HepG2 (cell line): ENCODE results near the gene SOCS7. TPM values are rescaled to one million over a fixed set of nuclear protein-coding genes. Genes with fewer than 3 reads are reported as not detected.

Experiments
- AKNA ChIP-seq: sonication (generic); formaldehyde crosslinking; IDR thresholded peaks from 2 replicates; pipeline ENCODE4 v1.4.0; 2020; ENCODE audit warnings: missing genetic modification reagents, borderline replicate concordance
- EP300 ChIP-seq, 3 experiments: sonication (generic) in 1 of 3; formaldehyde crosslinking in 1 of 3; IDR thresholded peaks; 2 replicates each; pipeline versions ENCODE4 v1.5.1 to v1.6.1; 2011 to 2020; ENCODE audit warnings: low read depth in 2 of 3, low read length in 2 of 3, borderline replicate concordance in 1 of 3, improper control_type of control experiment in 1 of 3, mild to moderate bottlenecking in 1 of 3, missing genetic modification reagents in 1 of 3, moderate library complexity in 1 of 3
- GATAD1 ChIP-seq: IDR thresholded peaks from 2 replicates; pipeline ENCODE4 v1.6.1; 2016; ENCODE audit warnings: missing genetic modification reagents, missing compliant biosample characterization
- NFKB2 ChIP-seq: sonication (generic); formaldehyde crosslinking; IDR thresholded peaks from 2 replicates; pipeline ENCODE4 v1.4.0; 2020; ENCODE audit warnings: missing genetic modification reagents, borderline replicate concordance
- PPARG ChIP-seq: conservative IDR thresholded peaks from 2 replicates; pipeline ENCODE4 v1.6.1; 2016; ENCODE audit warnings: missing biosample characterization, missing genetic modification reagents
- SSRP1 ChIP-seq: IDR thresholded peaks from 2 replicates; pipeline ENCODE4 v1.6.1; 2016; ENCODE audit warnings: control low read depth
- TEAD3 ChIP-seq: optimal IDR thresholded peaks from 2 replicates; pipeline ENCODE3; 2016; ENCODE audit warnings: borderline replicate concordance
- YEATS2 ChIP-seq: sonication (generic); formaldehyde crosslinking; IDR thresholded peaks from 2 replicates; pipeline ENCODE4 v1.4.0; 2020; ENCODE audit warnings: missing genetic modification reagents, borderline replicate concordance
- ZNF263 ChIP-seq: sonication (generic); formaldehyde crosslinking; IDR thresholded peaks from 2 replicates; pipeline ENCODE4 v1.4.0; 2020; ENCODE audit warnings: missing genetic modification reagents
- polyA plus RNA-seq, 8 experiments: library from polyadenylated mRNA; depleted of rRNA in 3 of 8; stranded (reverse) in 7 of 8; unstranded in 1 of 8; fragments of >200 nt; fragmentation: Illumina TruSeq in 4 of 8; extraction: Trizol in 4 of 8; gene quantifications; 2 replicates each; pipeline versions ENCODE4 v1.2.1 to v1.2.3, GENCODE V29; 2011 to 2016; ENCODE audit warnings: low read depth in 4 of 8, missing spikeins in 1 of 8, mixed read lengths in 1 of 8; ENCODE audit not compliant: insufficient read depth in 1 of 8
- total RNA-seq, 5 experiments: library from RNA; depleted of rRNA; stranded (reverse); fragments of >200 nt; fragmentation: Illumina TruSeq; extraction: Trizol; gene quantifications; 2 replicates each; pipeline ENCODE4 v1.2.3, GENCODE V29; 2016; ENCODE audit warnings: low read depth in 1 of 5

Gene SOCS7
- total and polyA plus RNA-seq, 2 of the 13 experiments (the other 11 are each of a cell fraction or from before 2014, with no cell fraction given), result 19.2 to 24.2 TPM

- no peak for TF ChIP-seq EP300 (IDR thresholded peaks at IDR 0.05; ENCODE audit: low read depth in 2 of 2, low read length in 2 of 2)
- 0 out of 2 replicates have a peak, but pooled peaks have one; percentile 7 for TF ChIP-seq EP300 (CRISPR knock-in tag; IDR thresholded peaks at IDR 0.05; ENCODE audit: borderline replicate concordance)
- TF ChIP-seq AKNA (CRISPR knock-in tag), result no peak
- no peak for TF ChIP-seq SSRP1 (CRISPR knock-in tag)
- no peak for TF ChIP-seq GATAD1
- TF ChIP-seq YEATS2 (CRISPR knock-in tag), result no peak
- no peak for TF ChIP-seq NFKB2 (CRISPR knock-in tag)
- peak; percentile 57 for TF ChIP-seq TEAD3
- no peak for TF ChIP-seq PPARG (CRISPR knock-in tag)
- TF ChIP-seq ZNF263 (CRISPR knock-in tag), result 0 out of 2 replicates have a peak, but pooled peaks have one; percentile 35
Observed at GRCh38 chr17:38451030-38451839, 99.6 kb downstream of the SOCS7 start (continued).
